GM19239 (cell line): Measurements from ENCODE around the gene SECISBP2.
"Not testable (repeated sequence)": the region's sequence is repeated elsewhere in the genome, so short reads cannot be mapped to it uniquely, and the experiment has no call there.

ENCODE experiments used
- DNase-seq: peaks from one replicate; pipeline ENCODE4 v3.0.0; 2011; ENCODE audit warnings: low spot score; ENCODE audit not compliant: insufficient read length
- FAIRE-seq: peaks from 2 replicates; lab custom pipeline; 2011; peaks lifted over from hg19 to GRCh38; lab: Jason Lieb, UNC

The SECISBP2 gene

DNA sequence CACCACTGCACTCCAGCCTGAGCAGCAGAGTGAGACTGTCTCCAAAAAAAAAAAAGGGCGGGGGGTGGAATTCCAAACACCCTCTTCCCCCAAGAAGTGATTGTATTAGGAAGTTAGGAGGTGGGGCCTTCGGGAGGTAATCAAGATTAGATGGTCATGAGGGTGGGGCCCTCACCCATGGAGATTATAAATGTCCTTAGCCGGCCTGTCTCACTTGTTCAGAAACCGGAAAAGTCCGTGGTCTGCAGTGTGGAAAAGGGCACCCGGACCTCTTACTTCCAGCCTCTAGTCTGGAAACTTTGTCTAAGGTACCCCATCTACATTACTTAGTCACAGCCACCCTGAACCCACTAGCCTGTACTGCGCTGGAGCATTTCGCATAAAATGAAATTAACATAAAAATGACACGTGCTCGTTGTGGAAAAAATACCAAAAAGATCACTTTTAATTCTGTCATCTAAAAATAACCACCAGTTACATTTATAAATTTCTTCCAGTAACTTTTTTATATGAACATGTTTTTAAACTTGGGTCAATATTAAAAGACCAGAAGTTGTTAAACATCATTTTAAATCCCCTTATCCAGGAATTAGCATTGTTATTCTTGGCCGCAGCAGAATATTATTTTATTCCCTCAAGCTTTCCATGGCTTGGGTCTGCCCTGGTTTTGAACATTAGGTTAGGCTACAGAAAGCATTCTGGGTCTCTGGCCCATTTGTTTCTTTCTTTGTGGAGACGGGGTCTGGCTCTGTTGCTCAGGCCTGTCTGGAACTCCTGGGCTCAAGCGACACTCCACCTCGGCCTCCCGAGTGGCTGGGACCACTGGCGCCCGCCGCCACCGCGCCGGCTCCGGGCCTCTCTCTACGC is 8.5 kb upstream of the SECISBP2 start:
- FAIRE-seq: peak; percentile 75
- DNase-seq: no peak

DNA sequence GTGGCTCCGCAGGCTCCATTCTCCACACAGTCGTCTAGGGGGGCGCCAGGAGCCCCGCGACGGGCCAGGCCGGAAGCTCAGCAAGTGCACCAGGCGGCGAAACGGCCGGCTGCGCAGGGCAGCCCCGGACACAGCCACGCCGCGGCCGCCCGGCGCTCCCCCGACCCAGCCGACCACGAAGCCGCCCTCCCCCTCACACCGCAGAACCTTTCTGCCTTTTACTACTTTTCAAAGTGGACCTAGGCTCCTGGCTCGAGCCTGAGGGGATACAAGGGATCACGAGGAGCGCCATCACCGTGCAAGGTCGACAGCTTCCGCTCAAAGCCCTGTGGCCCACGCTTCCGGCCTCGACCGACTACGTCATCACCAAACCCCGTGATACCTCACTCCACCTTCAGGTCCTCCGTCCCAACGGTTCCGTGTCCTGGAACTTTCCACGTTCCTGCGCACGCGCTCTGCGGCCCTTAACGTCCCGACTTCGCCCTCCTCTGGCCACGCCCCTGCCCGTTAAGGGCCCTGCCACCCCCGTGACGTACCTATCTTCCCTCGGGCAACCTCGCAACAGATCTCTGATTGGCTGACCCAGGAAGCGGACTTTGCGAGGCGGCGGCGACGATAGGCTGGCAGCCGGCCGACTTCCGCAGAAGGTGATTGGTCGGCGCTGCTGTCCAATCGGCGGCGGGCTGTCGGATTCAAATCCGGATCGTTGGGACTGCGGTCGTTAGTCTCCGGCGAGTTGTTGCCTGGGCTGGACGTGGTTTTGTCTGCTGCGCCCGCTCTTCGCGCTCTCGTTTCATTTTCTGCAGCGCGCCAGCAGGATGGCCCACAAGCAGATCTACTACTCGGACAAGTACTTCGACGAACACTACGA is 7.6 kb upstream of the SECISBP2 start, which contains the start of gene CKS2:
TSS of gene CKS2 (plus strand) at position 721 of the 871 bp plus-strand sequence. CDS start at position 819, 98 bp downstream.
- FAIRE-seq (peak; percentile 100), DNase-seq (peak; percentile 94)

DNA sequence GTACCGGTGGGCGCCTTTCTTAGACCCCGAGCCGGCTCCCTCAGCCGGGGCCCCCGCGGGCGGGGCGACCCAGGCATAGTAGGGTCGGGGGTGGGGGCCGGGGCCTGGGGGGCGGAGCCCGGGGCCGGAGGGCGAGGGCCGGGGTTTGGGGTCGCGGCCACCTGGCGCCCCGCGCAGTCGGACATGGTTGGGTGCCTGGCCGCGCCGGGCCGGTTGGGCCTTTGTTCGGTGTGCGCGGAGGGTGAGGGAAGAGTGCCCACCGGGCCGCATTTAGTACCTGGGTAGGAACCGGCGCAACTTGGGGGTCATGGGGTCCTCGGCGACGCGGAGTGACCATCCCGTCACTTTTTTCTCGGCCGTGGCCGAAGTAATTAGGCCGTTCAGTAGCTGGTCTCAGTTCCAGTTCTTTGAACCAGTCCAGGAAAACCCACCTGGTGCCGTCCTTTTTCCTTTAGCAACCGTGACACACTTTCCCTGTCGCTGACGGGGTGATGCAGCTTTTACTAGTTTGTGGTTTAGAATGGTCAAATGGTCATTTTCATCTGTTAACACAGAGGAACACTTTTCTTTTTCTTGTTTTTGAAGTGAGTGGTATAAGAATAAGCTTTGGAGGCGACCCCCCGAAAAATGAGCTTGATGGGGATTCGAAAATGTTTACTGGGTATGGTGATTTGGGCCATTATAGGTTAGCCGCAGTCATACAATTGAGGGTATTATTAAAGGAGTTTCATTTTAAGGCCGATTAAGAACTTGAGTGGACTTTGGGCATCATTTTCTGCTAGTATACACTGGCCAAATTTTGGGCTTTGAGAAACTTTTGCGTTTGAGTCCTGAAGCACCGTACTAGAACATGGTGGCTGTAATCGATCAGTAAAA is 6.7 kb upstream of the SECISBP2 start:
- FAIRE-seq (no peak), DNase-seq (no peak)

DNA sequence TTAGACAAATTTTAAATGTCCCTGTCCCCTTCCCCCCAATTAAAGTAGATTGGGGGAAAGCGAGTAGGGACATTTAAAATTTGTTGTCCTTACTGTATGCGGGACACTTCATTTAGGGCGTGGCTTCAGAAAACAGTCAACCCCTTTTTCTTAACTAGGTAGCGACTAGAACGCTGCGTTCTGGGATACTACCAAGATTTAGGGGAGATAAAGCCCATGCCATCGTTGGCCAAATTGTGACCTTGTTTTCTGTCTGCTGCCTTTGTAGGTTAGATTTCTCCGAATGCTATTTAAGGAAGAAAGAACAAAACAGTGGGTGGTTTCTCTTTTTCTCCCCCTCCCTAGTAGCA is 6.1 kb upstream of the SECISBP2 start:
- DNase-seq: no peak
- no peak for FAIRE-seq

DNA sequence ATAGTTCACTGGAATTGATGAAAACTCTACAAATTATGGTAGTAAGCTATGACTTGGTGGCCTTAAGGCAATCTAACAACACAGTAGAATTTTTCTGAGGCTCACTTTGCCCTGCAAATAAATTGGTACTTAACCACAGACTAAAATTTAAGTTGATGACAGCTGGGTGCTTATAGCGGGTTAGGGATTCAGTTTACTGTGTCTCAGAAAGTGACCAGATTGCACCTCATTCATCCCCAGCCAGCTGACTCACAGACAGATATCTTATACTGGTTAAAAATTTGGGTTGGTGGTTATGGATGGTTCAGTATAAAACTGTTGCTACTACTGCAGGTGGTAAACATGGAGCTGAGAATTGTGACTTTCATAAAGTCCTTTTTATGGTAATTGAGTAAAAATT is 4.5 kb upstream of the SECISBP2 start:
- no peak for DNase-seq
- no peak for FAIRE-seq

DNA sequence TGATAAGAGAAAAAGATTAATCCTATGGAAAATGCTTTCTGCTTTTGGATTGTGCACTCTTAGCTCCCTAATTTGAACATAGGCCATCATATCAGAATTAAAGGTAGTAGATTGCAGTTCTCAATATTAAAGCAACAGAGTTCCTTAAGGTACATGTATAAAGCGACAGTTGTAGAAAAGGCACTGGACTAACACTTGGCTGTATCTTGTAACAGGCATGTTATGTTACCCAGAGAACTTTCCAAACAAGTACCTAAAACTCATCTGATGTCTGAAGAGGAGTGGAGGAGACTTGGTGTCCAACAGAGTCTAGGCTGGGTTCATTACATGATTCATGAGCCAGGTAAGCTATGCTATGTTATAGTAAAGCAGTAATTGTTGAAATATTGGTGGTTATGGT is 3.3 kb upstream of the SECISBP2 start:
- DNase-seq: no peak
- no peak for FAIRE-seq

DNA sequence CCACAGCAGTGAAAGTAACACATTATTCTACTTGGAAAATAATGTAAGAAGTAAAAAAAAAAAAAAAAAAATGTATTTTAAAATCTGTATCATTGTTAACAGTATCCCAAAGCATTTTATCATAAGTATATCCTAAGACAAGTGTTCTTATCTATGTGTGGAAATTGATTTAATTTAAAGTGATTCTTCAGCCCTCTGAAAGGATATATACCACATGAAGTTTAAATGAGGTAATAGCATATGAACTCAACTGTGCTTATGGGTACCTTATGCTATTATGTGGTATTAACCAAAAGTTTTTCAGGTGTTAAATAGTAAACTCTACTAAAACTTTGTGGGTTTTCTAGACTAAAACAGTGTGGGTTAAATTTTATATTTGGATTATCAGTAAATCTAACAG is 2.8 kb upstream of the SECISBP2 start:
- DNase-seq (no peak), FAIRE-seq (no peak)

DNA sequence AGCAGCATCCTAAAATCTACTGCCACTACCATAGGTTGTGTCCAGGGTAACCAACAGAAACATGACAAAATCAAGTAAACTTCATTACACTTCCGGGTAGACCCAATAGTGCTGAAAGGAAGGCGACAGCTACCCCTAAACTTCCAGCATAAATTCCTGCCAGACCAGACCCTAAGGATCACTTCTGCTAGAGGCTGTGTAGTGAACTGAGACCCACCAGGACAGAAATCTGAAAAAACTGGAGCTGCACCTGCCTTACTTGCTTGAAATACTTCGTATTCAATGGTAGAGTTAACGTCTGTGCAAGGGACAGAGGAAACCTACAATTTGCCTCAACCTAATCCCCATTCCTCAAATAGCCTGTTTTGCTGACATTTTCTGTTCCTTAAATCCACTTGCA is 1.0 kb upstream of the SECISBP2 start:
- DNase-seq (no peak), FAIRE-seq (peak; percentile 56)

DNA sequence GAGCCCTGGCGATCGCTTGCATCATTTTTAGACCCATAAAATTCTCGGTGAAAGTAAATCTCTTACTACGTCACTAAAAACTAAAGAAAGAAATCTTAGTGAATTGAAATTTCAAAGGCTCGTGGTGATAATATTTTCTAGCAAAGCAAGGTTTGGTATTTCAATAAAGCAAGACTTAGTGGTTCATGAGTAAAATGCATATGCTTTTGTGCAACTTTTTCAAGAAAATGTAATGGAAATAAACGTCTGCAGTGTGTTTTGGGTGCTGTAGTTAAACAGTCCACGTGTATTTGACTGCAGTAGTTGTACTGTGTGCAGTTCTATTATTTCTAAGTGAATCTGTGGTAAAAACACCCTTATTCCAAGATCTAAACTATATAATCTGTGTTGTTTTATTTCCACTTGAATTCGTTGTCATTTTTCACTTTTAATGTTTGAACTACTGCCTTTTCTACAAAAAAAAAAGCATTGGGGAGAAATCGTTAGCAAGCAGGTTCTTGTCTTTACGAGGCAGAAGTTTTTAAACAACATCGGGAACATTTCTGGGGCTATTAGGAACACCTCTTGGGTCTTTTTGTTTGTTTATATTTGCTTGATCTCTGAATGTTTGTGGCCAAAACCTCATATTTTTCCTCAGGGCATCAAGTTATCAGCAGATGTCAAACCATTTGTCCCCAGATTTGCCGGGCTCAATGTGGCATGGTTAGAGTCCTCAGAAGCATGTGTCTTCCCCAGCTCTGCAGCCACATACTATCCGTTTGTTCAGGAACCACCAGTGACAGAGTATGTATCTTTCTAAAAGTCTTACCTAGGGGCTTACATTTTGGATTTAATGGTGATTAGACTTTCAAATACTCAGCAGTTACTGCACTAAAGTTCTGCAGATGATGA is 960 bp downstream of the SECISBP2 start:
- DNase-seq (no peak), FAIRE-seq (peak; percentile 26)

DNA sequence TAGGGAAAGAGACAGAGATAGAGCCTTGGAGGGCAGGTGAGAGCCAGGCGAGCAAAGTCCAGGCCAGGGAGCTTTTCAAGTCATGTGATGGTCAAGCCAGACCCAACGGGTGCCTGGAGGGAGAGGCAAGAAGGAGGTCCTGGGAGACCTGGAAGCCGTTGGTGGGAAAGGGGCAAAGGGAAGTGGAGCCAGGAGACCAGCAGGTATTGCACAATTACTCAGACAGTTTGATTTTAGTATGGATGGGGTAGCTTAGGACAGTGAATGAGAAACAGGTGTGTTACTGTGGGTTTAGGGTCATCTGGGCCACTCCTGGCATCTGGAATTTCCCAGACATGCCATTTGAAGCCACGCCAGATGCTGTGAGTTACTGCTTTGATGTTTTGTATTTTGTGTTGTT is 5.1 kb downstream of the SECISBP2 start:
- FAIRE-seq (no peak), DNase-seq (no peak)

DNA sequence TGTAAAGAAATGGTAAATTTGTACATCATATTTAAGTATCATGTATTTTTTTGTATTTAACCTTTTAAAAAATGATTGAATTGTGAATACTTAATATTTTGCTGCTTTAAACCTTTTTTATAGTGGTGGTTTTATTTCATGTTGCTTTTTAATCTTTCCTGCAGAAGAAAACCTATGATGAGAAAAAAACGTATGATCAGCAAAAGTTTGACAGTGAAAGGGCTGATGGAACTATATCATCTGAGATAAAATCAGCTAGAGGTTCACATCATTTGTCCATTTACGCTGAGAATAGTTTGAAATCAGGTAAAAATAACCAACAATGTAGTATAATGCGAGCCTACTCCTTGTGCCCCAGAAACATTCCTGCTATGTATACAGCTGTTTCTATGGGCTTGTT is 7.4 kb downstream of the SECISBP2 start:
- no peak for DNase-seq
- no peak for FAIRE-seq

DNA sequence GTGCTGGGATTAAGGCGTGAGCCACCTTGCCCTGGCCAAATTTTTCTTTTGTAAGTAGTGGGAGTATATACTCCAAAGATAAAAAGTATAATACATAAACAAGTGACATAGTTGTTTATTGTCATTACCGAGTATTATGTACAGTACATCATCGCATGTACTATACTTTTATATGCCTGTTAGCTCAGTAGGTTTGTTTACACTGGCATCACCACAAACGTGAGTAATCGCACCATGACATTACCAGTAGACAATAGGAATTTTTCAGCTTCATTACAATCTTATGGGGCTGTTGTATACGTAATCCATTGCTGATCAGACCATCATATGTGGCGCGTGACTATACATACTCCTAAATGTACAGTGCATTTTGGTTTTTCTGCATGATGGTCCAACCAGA is 9.8 kb downstream of the SECISBP2 start:
- DNase-seq (no peak), FAIRE-seq (no peak)

DNA sequence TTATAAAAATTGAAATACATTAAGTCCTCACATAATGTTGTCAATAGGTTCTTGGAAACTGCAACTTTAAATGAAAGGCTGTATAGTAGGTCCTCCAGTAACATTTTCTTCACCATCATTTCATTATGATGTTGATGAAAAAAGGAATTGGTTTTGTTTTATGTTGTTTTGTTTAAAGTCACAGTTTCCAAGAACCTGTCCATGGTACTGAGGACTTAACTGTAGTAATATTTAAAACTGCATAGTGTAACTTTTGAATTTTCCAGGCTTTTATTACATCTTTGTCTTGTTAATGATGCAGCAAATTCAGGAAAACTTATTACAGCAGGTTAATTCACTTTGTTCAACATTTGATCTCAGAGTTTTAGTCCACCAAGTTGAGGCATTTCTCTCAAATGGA is 11.6 kb downstream of the SECISBP2 start:
- FAIRE-seq (no peak), DNase-seq (no peak)

DNA sequence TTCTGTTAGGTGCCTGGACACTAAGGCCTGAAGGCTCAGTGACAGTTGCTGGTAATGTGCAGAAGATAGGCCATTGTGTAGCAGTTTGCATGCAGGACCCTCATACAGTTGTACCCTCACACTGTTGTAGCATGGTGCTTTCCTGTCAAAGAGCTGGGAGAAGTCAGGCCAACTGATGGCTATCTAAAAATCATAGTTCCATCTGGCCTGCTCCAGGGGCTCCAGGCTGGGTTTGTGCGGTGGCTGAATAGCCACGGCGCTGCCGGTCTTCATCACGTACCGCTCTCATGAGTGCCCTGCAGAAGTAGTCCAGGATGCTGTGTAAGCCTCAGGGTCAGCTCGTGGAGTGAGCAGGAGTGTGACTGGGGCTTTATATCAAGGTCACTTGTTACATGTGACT is 12.2 kb downstream of the SECISBP2 start:
- FAIRE-seq (no peak), DNase-seq (no peak)

DNA sequence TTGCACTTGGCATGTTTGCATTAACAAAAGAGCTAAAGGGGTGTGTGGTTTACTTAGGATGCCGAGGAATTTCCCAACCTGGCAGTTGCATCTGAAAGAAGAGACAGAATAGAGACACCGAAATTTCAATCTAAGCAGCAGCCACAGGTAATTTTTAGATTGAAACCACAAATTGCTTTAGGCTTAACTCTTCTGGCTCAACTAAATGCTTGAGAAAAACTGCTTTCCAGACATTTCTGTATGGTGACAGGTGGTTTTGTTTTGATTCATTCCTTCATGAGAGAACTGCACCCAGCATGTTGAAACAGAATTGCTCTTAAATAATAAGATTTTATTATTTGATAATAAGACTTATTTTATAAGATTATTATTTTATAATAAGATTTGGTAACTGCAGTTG is 21.5 kb downstream of the SECISBP2 start:
- FAIRE-seq (peak; percentile 91), DNase-seq (no peak)

DNA sequence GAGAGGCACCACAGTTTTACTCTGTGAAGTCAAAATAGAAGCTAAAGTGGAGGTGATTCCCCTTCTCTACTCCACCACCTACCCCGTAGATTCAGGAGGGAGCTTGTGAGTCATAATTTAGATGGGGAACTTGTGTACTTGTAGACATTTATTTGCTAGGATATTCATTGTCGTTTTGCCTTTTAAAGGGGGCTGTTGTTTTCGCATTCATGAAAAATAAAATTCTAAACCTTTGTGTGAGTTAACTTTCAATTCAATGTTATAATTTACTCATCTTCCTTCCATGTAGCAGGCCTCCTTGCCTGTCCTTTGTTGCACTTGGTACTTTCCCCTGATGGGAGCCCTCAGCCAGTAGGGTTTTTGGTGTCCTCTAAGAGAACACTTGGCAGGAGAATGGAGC is 22.0 kb downstream of the SECISBP2 start:
- DNase-seq (no peak), FAIRE-seq (no peak)

DNA sequence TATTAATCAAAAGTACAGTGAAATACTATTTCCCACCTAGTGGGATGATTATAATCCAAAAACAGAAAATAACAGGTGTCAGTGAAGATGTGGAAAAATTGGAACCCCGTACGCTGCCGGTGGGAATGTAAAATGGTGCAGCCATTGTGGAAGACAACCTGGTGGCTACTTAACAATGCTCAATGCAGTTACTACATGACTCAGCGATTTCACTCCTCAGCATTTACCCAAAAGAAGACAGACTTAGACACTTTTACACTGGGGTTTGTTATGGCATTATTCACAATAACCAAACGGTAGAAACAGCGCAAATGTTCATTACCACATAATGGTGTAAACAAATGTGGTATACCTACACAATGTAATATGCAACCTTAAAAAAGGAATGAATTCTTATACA is 23.9 kb downstream of the SECISBP2 start:
- DNase-seq: no peak
- FAIRE-seq: no peak

DNA sequence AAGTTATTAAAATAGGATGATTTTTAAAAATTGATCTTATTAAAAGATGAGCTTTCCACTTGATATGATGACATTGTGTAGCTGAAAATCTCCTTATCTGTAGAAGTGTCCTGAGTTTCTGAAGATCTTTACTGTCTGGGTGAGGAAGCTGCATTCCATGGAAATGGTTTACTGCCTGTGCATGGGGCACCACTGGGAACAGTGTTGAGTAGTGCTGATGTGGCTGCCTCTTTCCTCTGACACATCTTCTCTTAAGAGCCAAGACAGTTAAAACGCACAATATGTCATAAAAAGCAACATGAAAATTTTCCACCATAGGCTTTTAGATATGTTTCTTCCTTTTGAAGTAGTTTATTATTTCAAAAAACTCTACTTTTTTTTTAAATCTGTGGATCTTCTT is 24.6 kb downstream of the SECISBP2 start:
- DNase-seq (no peak), FAIRE-seq (no peak)

DNA sequence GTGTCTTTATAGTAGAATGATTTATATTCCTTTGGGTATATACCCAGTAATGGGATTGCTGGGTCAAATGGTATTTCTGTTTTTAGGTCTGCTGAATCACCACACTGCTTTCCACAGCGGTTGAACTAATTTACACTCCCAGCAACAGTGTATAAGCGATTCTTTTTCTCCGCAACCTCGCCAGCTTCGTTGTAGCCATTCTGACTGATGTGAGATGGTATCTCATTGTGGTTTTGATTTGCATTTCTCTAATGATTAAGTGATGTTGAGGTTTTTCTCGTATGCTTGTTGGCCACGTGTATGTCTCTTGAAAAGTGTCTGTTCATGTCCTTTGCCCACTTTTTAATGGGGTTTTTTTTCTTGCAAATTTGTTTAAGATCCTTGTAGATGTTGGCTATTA is 25.5 kb downstream of the SECISBP2 start:
- DNase-seq, FAIRE-seq: not testable (repeated sequence)
